HG03175 (cell line): ENCODE results near the gene ECSCR.

Experiments
- ATAC-seq: cut with Tn5 transposase; IDR thresholded peaks from one replicate; pipeline ENCODE4 v1.9.1; 2021; ENCODE audit warnings: mild to moderate bottlenecking, moderate library complexity; ENCODE audit not compliant: unreplicated experiment

The ECSCR gene

DNA sequence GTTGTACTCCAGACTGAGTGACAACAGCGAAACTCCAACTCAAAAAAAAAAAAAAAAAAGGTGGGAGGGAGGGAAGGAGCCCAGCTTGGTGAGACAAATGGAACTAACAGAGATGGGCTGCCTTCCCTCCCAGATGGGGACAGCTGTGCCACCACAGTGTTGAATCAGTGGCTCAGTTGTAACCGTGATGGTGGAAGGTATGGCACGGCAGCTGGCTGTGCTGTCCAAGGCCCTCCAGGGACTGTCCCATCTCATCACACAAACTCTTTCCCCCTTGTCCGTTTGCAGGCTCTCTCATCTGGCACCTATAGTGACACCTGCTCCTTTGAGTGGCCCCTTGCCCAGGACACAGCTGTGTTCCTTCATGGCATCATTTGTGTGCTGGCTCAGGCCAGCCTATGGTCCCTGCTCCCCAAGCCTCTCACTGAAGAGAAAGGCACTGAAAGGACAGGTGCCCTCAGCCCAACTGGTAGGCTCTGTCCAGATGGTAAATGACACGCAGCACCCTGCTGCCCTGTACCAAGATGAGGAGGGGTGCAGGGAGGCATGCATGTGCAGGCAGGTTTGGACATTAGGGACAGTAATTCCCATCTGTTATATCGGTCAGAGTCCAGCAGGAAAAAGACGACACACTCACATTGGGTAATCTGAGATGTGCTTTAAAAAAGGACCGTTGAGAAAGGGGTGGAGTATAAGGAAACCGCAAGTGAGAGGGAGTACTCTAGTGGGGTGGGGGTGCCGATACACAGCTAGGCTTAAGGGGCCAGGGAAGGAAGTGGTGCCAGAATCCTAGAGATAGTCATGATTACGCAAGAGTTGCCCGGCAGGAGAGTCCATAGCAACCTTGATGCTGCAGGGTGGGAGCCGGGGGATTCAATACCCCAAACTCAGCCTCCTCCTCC, 12.6 kb upstream of the ECSCR start:
- ATAC-seq, result no peak

DNA sequence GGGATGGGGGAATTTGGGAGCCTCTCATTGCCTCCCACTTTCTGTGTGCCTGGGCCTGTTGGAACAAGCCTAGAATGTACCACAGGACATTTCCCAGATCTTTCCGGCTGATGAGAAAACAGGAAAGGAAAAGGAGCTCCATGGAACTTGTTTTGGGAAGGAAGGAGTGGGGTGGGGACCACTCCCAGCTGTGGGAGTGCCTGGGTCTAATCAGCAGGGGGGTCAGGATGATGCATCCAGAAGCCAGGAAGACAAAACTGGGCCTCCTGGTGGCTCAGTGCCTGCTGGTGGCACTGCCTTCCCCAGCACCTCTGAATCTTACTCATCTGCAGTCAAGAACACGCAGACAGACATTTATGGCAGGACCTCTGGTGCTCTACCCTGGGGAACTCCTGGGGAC, 11.0 kb upstream of the ECSCR start:
- no peak for ATAC-seq

DNA sequence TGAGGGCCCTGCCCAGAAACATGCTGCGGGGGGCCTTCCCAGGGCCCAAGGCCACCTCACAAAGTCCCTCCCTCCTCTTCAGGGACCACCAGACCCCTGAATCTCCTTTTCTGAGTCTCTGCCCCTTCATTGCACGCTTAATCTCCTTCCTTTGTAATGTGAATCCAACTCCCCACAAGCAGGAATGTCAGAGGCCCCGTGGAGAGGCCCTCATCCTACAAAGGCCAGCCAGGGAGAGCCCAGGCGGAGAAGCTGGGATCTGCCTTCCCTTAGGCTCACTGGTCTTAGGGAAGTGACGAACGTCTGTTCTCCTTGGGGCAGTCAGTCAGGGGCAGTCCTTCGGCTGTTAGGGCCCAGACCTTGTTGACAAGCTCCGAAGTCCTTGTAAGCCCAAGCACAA, 10.6 kb upstream of the ECSCR start:
- ATAC-seq, result no peak

DNA sequence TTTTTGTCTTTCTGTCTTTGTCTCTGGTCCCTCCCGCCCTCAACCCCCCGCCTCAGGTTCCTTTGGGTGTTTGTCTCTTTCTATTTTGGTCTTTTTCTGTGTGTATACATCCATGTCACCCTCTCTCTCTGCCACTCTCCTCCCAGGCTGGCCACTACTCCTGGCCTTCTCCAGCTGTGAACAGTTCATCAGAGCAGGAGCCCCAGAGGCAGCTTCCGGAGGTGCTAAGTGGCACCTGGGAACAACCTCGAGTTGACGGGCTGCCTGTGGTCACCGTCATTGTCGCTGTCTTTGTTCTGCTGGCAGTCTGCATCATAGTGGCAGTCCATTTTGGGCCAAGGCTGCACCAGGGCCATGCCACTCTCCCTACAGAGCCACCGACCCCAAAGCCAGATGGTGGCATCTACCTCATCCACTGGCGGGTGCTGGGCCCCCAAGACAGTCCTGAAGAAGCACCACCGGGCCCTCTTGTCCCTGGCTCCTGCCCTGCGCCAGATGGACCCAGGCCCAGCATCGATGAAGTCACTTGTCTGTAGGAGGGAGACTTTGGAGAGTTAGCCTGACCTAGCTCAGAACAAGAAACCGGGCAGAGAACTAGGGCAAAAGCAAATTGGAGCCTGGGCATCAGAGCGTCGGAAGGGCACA, 10.0 kb upstream of the ECSCR start:
- ATAC-seq, result no peak

DNA sequence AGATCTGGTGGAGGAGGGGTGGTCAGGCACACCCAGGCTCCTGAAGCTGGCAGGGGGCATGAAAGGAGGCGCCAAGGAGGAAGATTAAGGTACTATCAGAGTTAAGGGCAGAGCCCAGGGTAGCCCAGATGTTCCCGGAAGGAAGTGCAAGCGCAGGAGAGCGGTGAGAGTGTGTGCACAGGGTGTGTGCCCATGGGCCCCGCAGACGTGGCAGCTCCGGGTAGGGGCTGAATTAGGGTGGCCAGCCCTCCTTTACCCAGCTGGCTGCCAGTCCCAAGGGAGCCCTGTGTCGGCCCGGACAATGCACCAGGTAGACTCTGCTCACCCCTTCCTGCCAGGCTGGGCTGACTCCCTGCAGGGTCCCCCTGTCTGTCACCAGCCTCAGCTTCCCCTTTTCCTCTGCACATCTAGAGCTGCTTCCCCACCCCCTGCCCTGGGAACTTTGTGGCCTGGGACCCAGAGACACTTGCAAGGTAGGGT, 8.3 kb upstream of the ECSCR start, which contains the start of gene SMIM33:
TSS of gene SMIM33 (plus strand) at position 184 of the 480 bp plus-strand sequence. CDS start at position 302, 118 bp downstream.
- ATAC-seq, result peak; percentile 38

DNA sequence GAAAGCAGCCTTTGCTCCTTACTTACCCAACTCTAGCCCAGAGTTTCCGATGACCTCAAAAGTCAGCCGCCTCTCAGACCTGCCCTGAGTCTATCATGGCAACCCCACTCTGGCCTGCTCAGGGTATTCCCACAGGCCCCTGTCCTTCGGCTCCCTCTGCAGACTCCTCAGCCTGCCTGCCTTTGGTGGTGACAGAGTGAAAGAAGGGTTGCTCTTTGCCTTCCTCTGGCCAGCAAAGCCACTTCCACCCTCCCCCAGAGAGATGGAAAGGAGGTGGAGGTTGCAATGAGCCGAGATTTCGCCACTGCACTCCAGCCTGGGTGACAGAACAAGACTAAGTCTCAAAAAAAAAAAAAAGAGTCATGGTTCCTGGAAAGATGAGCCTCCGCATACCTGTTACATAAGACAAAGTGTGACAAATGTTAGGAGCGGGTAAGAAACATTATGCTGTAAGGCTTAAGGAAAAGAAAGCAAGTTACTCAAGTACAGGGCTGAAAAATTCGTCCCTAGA, 5.9 kb upstream of the ECSCR start:
- no peak for ATAC-seq

DNA sequence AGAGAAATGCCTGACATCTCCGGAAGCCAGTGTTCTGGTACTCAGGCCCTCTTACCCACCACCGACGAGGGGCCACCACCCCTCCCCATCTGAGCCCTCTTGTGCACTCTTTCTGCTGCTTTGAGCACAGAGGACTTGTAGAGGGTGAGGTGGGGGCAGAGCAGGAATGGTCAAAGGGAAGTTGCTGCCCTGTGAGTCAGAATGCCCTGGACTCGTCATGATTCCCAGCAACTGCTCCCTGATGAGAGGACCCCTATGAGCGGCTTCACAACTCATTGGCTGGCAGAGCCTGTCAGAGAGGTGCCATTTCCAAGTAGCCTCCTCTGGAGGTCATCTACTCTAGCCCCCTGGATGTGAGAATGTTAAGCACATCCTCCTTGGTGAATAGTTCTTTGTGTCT, 845 bp downstream of the ECSCR start:
- ATAC-seq, result no peak

DNA sequence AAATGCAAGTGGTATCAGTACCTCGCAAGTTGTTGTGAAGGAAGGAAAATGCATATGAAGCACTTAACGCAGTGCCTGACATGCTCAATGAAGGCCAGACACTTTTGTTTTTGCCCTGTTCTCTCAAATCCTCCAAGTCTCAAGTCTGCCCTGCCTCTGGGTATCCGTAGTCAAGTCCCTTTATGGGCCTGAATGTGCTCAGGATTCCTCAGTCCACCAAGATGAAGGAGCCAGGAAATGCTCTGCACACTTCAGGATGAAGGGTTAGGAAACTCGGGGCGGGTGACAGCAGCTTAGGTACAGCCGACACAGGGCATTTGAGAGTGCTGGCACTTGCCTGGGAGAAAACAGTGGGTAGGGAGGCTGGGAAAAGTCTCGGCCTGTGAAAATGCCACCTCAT, 1.4 kb downstream of the ECSCR start:
- ATAC-seq, result no peak

DNA sequence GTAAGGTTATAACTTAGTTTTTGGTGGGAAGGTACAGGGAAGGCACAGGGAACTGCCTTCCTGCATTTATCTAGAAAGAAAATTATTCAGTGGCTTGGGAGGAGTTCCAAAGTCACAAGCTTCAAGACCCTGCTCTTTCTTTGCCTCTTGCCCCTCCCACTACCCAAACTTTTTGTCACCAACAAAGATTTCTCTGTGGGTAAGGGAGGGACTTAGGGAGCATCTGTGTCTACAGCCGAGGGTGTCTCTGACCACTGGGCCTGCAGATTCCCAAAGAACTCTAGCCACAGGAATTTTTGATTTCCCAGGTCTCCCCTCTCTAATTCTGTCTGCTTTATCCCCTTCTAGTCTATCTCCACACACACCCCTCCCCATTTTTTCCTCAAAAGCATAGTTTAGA, 2.1 kb downstream of the ECSCR start:
- no peak for ATAC-seq

DNA sequence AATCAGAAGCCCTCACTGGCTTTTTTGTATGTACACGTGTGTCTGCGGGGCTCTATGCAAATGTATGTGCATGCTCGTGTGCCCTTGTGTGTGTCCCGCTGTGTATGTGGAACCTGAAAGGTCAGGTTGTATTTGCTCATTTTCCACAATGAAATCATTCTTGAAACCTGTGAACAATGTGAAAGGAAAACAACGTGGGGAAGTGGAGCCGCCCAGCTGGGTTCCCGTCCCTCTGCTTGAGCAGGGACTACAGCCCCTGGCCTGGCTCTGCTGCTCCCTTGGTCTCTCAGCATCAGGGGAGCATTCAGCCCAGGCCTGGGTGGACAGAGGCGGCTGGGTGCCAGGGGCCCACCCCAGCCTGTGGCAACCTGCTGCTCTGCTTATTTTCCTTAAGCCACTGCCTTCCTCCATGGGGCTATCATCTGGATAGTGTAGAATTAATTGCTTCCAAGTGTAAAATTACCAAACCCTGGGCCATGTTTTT, 3.0 kb downstream of the ECSCR start:
- peak; percentile 27 for ATAC-seq

DNA sequence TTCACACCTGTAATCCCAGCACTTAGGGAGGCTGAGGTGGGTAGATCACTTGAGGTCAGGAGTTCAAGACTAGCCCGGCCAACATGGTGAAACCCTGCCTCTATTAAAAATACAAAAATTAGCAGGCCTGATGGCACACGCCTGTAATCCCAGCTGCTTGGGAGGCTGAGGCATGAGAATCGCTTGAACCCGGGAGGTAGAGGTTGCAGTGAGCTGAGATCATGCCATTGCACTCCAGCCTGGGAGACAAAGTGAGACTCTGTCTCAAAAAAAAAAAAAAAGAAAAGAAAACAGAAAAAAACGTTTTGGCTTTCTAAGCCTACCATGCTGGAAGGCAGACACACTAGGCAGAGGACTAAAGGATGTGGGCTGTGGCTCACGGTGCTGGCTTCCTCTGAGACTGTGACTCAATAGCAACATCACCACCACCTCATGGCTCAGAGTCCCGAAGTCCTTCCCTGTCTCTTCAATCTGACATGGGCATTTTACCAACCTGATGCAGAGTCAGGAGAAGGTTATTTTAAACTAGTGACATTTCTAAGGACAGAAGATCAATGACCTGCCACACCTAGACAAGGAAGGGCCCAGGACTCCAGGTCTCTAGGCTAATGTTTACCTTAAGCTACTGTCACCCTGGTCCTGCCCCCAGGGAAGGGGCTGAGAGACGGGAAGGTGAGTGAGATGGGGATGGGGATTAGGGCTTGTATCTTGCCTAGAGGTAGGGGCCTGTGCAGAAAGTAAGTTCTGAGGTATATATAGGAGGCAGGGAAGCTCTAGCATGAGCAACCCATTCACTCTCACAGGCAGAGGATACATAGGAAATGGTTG, 3.7 kb downstream of the ECSCR start:
- ATAC-seq, result peak; percentile 75

DNA sequence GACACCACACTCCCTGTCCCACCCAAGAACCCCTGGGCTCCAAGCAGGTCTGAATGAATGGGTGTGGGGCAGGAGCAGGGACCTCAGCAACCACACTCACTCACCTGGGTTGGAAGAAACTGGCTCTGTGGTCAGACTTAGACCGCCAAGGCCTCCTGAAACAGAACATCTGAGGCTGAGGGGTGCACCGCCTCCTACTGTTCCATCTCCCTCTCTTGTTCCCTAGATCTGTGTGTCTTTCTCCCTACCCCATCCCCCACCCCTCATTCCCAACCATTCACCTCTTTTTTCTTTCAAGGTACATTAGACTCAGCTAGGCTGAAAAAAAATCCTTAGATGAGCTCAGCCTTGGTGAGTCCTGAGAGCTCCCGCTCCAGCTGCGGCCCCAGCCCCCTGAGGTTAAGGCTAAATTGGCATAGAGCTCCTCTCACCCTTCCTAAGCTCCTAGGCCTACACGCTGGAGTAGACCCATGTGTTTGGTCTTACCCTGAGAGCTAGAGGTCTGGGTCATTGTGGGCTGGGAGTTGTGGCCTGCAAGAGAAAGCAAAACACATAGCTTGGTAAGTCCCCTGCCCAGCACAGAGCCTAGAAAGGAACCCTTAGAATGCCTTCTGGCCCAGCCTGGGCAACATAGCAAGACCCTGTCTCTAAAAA, 4.8 kb downstream of the ECSCR start:
- ATAC-seq, result no peak

DNA sequence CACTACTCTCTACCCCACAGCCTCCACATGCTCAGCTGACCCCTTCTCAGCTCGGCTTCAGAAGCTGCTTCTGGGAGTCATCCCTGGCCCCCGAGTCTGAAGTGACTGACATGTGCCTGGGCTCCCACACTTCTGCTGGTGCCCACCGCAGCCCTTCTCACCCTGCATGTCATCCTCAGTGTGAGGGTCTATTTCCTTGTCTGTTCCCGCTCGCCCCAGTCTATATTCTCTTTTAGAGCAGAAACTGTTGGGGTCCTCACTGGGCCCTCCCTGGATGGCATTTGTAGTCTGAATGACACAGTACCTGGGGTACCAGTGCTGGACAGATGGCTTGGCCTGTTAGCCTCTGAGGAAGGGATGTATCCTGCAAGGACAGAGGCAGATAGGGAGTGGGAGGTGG, 5.3 kb downstream of the ECSCR start:
- ATAC-seq, result no peak

DNA sequence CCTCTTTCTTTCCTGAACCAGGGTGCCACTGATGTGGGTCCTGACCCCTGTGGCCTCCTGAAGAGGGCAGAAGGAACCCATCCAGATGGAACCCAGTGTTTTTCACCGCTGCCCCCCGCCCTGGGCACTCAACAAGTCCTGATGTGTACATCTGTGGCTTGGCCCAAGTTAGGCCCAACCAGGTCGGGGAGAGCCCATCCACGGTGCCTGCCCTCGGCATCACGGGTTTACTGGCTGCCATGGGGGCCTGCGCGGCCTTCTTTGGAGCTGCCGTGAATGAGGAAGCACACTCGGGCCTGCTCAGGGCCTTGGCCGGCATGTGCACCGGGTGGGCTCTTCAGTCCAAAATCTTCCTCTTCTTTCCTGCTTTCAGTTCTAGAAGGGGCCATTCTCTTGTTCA, 5.8 kb downstream of the ECSCR start:
- no peak for ATAC-seq

DNA sequence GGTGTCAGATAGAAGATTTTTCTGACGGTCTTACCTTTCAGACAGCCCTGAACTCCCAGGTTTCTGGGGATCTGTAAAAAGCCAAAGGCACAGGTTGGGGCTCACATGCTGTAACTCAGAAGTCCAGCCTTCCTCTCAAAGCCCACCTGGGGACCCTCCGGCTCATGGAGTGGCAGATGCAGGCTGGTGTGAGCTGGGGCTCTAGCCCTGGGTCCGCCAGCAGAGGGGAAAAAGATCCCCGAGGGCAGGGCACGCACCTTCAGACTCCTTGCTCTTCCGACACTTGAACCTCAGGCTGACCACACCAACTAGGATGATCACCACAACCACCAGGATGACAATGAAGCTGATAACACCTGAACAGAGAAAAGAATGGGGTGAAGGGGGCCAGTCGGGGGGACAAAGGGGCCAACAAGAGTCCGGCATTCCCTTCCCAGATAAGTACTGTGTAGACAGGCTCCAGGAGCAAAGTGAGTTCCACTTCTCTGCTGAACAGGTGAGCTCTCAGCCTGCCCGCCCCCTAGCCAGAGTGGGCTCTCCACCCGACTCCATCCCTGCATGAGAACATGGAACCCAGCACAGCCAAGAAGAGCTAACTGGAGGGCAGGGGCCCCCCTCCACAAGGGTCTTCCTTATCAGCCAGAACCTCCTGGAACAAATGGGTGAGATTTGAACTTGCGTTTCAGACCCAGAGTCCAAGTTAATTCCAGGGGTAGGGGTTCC, 7.8 kb downstream of the ECSCR start:
- no peak for ATAC-seq

DNA sequence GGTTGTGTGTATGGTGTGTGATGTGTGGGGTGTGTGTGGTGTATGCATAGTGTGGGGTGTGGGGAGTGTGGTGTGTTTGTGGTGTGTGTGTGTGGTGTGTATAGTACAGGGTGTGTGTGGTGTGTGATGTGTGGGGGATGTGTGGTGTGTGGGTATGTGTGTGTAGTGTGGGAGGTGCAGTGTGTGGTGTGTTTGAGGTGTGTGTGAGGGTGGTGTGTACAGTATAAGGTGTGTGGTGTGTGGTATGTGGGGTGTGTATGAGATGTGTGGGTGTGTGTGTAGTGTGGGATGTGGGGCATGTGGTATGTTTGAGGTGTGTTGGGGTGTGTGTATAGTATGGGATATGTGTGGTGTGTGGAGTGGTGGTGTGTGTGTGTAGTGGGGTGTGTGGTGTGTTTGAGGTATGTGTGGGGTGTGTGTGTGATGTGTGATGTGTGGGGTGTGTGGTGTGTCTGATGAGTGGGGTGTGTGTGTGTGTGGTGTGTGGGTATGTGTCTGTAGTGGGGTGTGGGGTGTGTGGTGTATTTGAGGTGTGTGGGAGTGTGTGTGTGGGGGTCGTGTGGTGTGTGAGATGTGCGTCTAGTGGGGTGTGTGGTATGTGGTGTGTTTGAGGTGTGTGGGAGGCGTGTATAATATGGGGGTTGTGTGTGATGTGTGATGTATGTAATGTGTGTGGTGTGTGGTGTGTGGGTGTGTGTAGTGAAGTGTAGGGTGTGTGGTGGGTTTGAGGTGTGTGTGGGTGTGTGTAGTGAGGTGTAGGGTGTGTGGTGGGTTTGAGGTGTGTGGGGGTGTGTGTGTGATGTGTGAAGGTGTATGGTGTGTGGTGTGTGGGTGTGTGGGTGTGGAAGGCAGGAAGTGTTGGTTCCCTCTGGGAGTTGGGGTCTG, 8.6 kb downstream of the ECSCR start:
- no peak for ATAC-seq

DNA sequence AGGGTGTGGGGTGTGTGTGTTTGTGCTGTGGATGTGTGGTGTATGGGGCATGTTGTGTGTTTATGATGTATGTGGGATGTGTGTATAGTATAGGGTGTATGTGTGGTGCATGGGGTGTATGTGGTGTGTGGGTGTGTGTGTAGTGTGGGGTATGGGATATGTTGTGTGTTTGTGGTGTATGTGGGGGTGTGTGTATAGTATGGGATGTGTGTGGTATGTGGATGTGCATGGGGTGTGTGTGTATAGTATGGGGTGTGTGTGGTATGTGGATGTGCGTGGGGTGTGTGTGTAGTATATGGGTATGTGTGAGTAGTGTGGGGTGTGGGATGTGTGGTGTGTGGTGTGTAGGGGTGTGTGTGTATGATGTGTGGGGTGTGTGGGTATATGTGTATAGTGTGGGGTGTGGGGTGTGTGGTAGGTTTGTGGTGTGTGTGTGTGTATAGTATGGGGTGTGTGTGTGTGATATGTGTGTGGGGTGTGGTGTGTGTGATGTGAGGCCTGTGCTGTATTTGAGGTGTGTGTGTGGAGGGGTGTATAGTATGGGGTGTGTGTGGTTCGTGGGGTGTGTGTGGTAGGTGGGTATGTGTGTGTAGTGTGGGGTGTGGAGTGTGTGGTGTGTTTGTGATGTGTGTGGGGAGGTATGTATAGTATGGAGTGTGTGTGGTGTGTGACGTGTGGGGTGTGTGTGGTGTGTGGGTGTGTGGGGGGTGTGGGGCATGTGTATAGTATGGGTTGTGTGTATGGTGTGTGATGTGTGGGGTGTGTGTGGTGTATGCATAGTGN, 10.5 kb downstream of the ECSCR start:
- no peak for ATAC-seq

DNA sequence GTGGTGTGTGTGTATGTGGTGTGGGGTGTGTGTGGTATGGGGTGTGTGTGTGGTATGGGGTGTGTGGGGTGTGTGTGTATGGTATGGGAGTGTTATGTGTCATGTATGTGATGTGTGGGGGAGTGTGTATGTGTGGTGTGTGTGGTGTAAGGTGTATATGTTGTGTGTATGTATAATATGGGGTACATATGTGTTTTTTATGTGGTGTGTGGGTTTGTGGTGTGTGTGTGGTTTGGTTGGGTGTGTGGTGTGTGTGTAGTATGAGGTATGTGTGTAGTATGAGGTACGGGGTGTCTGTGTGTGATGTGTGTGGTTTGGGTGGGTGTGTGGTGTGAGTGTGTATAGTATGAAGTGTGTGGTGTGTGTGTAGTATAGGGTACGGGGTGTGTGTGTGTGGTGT, 11.4 kb downstream of the ECSCR start:
- ATAC-seq, result no peak
